GM18511 (cell line): ENCODE data around the gene PPP1R12B.
A peak's percentile ranks its signal among the peaks of the same experiment; 100 is the strongest.
"Not testable (repeated sequence)": the region's sequence is repeated elsewhere in the genome, so short reads cannot be mapped to it uniquely, and the experiment has no call there.

ENCODE experiments used
- ATAC-seq: cut with Tn5 transposase; IDR thresholded peaks from one replicate; pipeline ENCODE4 v1.9.1; 2021; ENCODE audit warnings: mild to moderate bottlenecking, moderate library complexity; ENCODE audit not compliant: unreplicated experiment

The PPP1R12B gene

GRCh38 chr1:202624088-202624780 is 275.7 kb downstream of the PPP1R12B start:
- no peak for ATAC-seq

DNA sequence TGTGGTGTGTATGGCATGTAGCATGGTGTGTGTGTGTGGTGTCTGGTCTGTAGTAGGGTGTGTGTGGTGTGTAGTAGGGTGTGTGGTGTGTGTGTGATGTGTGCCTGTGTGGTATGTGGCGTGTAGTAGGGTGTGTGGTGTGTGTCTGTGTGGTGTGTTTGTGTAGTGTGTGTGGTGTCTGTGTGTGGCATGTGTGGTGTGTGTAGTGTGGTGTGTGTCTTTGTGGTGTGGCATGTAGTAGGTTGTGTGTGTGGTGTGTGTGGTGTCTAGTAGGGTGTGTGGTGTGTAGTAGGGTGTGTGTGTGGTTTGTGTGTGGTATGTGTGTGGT is 276.2 kb downstream of the PPP1R12B start:
- no peak for ATAC-seq

GRCh38 chr1:202625416-202626360 is 277.2 kb downstream of the PPP1R12B start:
- peak; percentile 62 for ATAC-seq

GRCh38 chr1:202627036-202627435 is 278.5 kb downstream of the PPP1R12B start:
- ATAC-seq: not testable (repeated sequence)

DNA sequence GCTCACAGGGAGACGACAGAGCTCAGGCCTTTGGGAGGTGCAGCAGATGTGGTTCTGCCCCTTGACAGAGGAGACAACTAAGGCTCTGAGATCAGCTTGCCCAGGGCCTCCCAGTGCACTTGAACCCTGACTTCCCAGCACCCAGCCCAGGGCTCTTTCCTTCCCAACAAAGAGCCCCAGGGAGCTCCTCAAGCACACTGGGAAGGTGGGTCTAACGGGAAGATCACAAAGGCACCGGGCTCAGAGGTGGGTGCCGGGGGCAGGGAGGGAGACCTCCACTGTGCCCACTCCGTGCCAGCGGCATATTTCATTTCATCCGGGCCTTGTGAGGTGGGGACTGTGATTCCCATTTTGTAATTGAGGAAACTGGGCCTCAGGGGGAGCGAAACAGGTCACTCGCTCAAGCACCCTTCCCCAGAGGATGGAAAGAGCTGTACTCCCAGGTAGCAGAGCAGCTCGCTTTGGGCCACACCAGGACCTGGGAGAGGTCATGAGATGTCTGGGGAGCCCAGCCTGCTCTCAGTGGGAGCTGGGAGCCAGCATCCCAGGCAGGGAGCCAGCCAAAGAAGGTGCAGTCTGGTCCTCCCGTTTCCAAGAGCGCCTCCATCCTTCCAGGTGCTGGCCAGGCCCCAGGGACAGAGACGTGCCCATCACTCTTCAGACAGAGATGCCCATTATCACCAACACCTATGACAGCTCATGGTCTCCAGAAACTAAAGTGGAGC is 279.5 kb downstream of the PPP1R12B start:
- ATAC-seq: no peak

GRCh38 chr1:202628646-202629215 is 280.2 kb downstream of the PPP1R12B start:
- no peak for ATAC-seq

GRCh38 chr1:202629257-202629811 is 280.8 kb downstream of the PPP1R12B start:
- peak; percentile 84 for ATAC-seq

DNA sequence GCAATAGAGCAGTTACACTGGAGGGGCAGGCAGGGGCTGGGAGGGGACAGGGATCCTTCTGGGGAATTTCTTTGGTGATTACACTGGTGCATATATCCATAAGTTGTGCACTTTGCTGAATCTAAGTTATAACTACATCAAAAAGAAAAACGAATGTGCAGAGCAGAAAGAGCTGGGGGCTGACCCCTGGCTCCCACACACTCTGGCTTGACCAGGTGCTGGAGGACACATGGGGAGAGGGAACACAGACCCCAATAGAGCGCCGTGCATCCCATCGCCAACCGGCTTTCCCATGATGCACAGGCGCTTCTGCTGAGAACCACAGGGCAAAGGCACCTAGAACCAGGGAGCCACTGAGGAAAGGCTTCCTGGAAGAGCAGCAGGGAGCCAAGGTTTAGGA is 281.6 kb downstream of the PPP1R12B start:
- not testable (repeated sequence) for ATAC-seq

DNA sequence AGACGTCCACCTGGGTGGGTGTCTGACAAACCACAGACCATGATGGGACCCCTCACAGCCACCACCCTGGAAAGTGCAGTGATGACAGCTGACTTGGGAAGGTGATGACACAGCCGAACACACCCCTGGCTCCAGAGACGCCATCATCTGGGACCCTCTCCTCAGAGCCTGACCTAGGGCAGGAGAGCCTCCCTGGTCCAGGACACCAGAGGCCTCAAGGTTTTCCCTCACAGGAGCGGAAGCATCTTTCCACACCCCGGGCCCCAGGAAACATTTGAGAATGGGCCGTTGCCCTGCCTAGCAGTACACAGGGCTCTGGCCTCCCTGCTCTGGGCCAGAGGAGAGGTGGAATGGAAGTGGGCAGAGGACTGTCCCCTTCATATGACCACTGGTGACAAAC is 282.0 kb downstream of the PPP1R12B start:
- no peak for ATAC-seq

DNA sequence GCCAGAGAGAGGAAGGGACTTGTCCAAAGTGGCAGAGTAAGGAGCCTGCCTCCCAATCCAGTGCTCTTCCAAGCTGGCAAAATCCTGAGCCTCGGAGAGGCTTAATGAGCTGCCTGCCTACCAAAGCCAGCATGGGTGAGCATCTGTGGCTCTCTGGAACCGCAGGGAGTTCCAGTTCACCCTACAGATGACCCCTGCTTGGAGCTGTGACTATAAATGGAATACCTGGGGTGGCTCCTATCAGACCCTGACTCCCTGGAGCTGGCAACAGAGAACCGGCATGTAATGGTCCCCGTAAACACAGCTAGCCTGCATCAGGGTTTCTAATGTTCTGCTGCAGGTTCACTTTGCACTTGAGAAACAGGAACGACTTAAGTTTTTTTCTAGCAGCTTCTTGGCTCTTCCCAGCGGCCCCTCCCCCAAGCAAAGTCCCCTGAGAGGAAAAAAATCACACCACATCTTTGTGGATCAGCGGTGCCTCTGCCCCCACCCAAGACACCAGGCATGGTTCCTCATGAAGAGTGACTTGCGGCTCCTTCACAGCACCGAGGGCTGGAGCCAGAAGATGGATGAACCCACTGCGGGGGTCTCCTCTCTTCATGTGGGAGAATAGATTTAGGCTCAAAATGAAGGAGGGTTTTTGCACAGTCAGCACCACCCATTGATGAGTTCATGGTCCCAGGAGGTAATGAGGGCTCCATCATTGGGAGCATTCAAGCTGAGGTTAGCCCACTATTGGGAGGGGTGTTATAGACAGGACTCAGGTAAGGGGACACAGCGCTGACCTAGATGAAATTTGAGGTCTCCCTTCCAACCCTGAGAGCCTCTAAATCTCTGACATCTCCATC is 282.8 kb downstream of the PPP1R12B start:
- ATAC-seq: no peak

DNA sequence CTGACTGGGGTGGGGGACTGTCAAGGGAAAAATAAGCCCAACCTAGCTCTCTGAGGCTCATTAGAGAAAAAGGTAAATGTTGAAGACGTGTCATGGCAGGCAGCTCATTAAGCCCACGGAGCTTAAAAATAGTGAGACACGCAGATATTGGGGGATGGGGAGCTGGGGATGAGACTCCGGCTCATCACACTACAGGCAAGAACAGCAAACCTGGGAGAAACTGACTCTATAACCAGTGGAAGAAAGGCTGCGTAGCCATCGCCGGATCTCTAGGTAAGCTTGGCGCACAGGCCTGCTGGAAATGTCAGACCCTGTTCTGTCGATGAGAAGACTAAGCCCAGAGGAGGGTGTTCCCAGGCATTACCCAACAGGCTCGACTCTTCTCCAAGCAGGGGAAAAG is 283.7 kb downstream of the PPP1R12B start:
- ATAC-seq: no peak

DNA sequence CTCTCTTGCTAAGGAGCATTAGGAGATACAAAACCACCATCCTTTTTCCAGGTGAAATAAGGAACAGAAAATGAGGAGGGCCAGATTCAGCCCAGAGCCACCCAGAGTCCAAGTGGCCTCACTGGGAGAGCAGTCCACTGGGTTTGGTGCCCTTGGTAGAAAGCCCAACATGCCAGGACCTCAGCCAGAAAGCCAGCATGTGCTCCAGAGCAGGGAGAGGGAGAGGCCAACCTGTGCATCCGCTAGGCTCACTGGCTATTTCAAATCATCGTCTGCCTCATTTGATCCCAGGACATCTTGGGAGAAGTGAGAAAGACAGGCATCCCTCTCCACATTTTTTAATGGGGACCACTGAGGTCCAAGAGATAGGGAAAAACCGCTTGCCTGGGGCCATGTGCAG is 287.7 kb downstream of the PPP1R12B start:
- ATAC-seq: not testable (repeated sequence)

DNA sequence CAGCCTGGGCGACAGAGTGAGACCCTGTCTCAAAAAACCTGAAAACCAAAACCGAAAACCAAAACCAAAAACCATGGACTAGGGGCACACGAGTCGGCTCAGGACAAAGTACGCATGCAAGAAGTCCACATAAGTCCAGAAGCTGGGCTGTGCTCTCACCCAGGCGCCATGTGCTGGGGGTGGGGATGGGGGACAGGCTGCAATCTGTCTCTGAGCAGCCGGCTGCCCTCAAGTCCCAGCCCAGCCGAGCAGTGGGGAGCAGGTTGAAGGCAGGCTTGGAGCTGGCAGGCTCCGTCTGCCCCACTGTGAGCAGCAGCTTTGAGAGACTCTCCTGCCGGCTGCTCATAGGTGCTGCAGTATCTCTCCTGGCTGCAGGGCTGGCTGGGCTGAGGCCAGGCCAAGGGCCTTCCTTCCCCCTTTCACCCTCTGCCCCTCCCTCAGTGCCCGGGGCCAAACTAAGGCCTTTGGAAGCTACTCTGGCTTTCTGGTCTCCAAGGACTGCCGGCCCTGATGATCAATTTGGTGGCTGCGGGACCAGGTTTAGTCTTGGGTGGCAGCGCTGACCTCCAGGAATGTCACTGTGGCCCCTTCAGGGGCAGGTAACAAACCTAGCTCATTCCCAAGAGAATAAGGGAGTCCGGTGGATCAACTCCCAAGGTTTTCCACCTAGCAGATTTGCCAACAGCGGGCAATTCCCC is 289.0 kb downstream of the PPP1R12B start:
- ATAC-seq: not testable (repeated sequence)

DNA sequence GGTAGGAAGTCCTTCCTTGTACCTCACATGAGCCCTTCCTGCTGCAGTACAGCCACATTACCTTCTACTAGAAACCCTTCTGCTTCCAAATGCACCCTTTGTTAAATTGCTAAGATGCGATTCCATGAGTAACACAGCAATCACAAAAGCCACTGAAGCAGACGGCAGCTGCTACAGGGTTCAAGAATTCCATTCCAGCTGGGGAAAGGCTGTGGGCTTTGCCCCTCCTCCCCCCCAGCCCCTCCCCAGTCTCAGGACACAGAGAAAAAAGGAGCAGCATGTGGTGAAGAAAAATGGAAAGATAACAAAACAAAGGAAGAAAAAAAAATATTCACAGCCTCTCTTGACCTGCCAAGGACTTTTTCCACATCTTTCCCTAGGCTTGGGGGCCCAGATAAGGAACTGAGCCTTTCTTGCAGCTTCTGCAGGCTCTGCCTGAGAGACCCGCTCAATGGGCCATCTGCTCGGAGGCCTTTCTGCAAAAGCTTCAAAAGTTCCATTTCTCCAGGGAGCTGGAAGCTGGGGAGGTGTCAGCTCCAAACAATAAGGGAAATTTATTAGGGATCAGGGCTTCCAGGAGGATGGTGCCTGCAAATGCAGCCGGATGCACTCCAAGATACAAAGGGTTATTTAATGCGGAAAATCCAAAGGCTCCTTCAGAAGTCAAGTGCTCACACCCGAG is 289.7 kb downstream of the PPP1R12B start:
- ATAC-seq: no peak

DNA sequence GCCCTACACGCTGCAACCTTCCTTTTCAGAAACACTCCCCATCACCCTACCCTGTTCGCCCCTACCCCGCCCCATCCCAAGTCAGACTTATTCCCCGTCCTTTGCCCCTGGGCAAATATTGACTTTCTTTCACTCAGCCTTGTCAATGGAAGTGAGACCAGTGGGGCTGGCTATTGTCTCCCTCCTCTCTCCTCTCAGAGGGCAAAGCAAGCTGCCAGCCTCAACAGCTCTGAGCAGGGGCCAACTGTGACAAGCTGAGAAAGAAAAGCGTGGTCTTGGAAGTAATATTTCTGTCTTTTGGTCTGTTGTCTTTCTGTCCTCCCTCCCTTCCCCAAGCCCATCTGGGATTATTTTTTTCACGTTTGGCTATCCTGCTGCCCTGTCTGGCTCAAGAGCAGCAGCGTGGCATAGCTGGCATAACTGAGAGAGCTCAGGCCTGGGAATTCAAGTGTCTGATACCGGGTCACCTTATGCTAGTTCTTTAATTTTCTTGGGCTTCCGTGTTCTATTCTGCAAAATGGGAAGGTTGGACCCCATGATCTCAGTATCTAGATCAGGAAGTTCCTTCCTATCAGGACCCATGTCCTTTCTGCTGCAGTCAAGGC is 290.3 kb downstream of the PPP1R12B start:
- not testable (repeated sequence) for ATAC-seq

DNA sequence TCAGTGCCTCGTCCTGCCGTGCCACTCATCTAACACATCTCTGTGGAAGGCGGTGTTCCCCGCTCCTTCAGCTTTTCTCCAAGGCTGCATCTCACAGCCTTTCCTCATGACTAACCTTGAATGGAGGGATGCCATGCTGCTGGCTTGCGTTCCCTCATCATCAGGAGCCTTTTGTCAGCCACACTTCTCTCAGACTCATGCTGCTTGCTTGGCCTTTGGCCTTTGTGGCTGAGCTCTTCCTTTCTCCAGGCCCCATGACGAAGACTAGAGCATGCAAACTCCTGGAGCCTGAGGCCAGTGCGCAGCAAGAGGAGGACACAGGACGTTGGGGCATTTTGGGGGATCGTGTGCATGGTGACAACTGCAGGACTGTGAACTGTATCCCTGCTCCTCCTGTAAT is 291.0 kb downstream of the PPP1R12B start:
- no peak for ATAC-seq

DNA sequence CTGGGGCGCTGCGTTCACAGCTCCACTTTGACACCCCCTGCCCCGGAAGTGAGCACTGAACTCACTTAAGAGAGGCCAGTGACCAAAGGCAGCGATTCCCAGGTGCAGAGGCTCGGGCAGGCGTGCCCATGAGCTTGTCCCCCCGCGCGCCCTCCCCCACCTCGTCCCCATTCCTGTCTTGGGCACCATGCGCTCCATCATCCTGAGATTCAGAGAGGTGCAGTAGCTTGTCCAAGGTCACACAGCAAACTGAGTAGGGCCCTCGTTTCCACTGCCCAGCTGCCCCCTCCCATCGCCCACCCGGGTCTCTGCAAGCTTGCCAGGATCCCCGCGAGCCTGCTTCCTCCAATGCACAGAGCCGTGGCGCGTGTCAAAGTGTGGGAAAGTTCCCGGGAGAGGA is 293.7 kb downstream of the PPP1R12B start:
- no peak for ATAC-seq
